NCI-H2196 (cell line): ENCODE results near the gene MNT.
A peak's percentile ranks its signal among the peaks of the same experiment; 100 is the strongest.

Experiments used
- DNase-seq: peaks from one replicate; lab custom pipeline; 2025; ENCODE audit not compliant: unreplicated experiment; lab: John Stamatoyannopoulos, UW

Gene MNT

GRCh38 chr17:2416010-2416734, 15.3 kb upstream of the MNT start:
- DNase-seq: peak; percentile 71

GRCh38 chr17:2415081-2415480, 14.2 kb upstream of the MNT start:
- DNase-seq: no peak

DNA sequence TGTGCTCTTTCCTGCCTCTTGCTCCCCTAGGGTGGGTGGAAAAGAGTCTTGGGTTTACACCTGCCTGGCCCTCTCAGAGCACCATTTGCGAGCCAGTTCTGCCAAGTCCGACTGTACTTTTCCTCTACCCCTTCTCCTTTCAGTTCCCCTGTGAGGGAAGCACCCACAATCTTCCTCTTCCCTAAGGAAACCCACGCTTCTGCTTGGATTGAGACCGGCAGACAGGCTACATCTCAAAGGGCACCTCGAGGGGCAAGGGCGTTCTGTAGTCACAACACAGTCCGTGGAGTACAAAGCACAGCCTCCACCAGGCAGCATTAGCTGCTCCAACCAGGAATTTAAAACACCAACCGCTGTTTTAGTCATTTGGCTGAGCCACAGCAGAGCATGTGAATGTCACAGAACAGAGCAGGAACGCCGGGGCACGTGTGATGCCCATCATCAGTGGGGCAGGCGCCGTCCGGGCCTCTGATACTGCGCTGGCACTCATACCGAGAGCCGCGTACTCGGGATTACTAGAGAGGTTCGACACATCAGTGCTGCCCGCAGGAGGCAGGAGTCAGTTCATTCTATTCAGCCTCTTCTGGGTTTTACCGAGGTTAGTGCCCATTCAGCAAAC, 13.7 kb upstream of the MNT start:
- no peak for DNase-seq

GRCh38 chr17:2412561-2413021, 11.7 kb upstream of the MNT start:
- no peak for DNase-seq

DNA sequence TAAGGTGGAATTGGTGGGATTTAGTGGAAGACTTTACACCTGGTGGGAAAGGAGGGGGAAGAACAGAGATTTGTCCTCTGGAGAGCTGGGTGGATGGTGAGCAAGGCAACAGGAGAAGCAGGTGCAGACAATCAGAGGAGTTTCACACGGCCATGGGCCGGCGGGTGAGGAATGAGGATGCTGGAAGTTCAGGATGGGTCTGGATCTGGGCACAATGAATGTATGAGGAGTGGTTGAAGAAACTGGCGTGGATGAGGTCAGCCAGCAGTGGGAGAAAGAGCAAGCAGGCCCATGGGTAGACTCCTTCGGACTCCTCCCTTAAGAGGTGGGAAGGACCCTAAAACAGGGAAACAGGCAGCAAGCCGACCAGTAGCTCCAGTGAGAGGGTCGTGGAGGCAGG, 10.1 kb upstream of the MNT start:
- no peak for DNase-seq

DNA sequence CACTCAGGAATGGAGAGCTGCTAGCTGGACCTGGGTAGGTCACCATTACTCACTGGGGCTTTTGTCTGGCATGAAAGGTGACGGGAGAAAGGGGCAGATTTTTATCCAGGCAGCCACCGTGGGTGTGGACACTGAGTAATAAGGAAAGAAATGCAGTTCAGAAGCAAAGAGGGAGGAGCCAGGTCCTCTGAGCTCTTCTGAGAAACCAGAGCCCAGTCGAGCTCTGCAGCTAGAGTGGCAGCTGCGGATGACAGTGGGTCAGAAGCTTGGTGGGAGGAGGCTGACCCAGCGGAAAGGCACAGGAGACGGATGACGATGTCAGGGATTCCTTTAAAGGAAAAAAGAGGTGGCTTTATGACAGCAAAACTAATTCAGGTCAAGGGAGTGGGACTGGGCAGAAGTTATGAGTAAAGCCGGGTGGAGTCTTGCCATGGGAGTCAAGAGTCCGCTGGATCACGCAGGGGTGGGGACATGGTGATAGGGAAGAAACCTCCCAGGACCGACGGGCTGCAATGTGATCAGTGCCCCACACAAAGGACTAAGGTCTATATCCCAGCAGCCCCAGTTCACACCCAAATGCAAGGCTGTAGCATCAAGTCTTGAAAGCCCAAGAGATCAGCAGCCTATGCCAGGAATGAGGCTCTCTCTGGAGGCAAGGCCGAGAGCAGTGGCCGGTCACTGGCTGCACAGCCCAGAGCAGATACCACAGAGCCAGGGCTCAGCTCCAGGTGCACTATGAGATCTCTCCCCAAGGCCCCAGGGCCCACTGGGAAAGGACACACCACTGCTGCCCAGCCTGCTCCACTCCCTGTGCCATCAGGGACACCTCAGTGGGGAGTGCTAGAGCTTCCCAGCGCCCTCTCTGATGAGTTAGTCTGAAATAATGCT, 6.3 kb upstream of the MNT start:
- no peak for DNase-seq

GRCh38 chr17:2406271-2406902, 5.5 kb upstream of the MNT start:
- DNase-seq: no peak

DNA sequence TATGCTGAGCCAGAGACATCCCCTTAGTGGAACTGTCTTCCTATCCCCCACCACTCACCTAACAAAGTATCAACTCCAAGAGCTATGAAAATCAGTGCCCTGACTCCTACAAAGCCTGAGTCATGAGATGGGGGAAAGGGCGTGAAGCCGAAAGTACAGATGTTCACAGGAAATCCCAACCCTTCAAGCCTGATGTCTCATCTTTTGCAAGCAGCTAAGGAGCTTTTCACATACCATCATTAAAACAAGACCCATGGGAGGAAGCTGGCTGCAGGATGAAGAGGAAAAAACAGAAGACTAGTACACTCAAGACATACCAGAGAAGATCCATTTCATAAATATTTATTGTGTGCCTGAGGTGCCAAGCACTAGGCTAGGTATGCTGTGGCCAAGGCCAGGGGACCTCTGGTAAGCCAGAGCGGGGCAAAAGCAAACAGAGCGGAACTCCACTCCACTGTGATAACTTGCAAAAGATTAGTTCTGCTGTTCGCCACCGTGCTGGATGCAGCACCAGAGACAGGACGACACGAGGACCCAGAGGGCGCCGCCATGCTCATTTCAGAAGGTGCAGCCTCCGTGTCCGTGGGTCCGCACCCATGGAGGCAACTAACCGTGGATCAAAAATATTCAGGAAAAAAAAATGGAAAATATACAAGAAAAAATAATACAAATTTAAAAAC, 4.5 kb upstream of the MNT start:
- no peak for DNase-seq

DNA sequence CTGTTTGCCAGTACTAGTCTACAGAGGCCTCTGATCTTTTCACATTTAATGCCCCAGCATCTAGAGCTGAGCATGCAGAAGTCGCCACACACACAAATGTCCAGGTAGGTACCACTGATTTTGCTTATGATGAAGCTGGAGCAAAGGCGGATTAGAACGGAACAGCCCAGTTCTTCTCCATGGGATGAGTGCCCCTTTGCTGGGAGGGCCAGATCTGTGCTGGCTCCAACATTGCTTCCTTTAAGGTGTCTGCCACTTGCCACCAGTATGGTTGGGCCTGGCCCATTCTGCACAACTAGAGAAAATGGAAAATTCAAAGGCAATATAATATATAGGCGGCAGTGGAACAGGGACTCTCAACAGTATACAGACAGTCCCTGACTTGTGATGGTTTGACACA, 2.2 kb upstream of the MNT start:
- DNase-seq: no peak

DNA sequence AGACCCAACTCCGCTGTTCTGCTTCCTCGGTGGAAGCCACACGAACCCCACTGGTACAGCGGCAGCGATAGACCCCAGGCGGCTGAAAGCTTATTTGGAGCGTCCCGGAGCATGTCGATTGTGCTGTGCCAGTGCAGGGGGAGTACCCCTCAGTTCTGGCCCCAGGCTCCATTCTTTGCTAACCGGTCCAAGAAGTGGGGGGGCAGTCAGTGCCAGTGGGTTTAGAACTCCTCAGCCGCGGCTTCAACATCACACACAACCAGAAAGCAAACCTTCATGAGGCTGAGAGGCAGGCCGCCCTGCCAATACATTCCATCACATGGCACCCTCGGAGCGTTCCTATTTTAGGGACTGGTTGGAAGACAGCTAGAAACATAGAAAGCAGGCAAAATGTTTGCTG, 1.7 kb upstream of the MNT start:
- DNase-seq: no peak

DNA sequence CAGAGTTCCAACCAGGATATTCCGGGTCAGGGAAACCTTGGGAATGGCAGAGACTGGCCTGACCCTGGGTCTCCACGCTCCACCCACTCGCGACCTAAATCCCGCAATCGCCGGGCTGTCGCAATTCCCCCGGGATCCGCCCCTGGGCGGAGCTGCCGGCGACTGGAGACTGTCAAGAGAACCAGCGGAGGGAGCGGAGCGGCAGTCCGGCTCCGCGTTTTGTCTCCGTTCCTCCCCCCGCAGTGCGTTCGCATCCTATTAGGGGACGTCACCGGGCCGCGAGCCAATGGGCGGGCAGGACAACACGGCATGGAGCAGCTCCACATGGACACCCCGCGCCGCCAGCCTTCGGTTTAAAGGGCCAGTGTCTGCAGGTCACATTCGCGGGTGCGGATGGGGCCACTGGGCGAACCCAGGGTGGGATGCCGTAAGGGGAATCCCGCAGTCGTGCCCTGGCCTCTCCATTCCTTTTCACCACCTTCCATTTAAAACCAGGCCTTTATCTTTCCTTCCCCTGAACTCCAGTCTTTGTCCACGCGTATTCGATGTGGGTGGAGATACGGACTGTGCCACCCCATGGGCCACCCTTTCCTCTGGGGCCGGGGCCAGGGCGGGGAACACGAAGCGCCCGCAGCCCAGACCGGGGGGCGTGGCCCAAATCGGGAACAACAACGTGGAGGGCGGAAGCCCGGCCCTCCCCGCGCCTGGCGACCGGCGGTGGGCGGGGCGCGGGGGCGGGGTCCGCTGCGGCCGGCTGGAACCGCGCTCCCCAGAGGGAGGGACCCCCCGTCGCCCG, 764 bp upstream of the MNT start:
- DNase-seq: peak; percentile 92

GRCh38 chr17:2400474-2400866, 390 bp downstream of the MNT start:
- peak; percentile 12 for DNase-seq

DNA sequence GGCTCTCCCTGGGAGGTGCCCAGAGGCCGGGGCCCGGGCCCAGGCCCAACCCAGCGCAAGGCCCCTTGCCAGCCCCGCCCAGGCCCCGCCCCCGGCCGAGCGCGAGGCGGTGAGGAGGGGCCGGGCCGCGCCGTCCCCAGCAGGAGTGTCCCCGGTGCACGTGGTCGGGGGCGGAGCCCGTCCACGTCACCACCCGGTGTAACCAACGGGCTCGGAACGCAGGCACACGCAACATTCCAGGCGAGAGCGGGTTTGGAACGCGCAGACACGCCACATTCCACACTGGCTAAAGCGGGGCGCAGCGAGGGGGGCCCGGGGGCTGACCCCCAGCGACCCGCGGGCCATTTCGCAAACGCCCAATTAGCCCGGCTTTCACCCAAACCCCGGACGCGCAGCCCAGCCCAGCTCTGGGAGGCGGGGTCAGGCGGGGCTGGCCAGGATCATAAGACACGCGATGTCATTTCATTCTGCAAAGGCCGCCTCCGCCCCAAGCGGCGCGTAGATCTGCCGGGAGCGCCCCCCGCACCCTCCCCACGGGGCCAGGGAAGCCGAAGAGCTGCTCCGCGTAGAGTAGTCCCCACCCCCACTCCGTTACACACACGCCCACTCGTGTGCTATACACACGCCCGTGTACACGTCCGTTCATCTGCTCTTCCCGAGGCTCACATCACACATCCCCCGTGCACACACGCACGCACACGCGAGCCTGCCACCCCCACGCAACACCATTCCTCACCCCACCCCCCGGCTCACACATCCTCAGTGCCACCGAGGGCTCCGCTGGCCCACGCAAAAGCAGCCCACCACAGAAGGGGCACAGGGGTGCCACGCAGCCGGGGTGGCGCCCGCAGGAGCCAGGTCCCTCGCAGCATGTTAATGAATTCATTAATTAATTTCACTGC, 1.0 kb downstream of the MNT start:
- DNase-seq: peak; percentile 88

DNA sequence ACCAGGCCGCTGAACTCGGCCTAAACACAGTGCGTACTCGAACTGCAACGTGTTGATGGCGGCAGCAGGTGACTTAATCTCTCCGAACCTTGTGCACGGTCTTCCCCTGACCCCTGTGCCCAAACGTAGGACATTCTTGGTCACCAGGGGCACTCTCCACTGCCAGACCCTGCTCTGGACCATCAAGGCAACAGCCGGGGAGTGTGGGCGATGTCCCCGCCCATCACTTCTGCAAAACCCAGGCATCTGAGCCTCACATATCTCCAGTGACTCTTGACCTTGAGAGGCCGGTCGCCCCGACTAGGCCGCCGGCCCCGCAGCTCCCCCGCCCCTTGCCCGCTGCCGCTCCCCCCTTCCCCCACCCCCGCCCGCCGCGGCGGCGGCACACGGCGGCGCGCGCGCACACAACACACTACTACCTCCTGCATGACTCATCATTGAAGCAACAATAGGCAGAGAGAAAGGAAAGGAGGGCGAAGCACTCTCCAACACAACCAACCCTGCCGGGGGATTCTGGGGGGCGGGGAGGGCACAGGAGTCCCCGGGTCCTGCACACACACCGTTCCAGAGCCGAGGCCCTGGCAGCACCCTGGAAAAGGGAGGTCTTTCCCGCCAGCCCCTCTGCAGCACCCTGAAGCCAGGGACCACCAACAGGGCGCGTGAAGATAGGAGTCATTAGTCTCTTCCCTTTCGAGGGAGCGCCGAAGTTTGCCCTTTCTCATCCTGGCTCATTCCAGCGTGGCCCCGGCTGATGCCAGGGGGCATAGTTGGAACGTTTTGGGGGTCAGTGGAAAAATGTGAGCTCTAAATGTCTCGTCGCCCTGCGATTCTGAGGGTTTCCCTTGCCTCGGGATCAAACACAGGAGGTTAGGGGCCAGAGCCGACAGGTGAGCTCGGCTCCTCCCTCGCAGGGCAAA, 1.9 kb downstream of the MNT start:
- DNase-seq: peak; percentile 61

- DNase-seq: no peak
Observed at GRCh38 chr17:2398182-2398581, 2.7 kb downstream of the MNT start.

GRCh38 chr17:2397247-2398171, 3.4 kb downstream of the MNT start:
- no peak for DNase-seq
